HepG2 (cell line): ENCODE results near the gene VCL. TPM values are rescaled to one million over a fixed set of nuclear protein-coding genes. Genes with fewer than 3 reads are reported as not detected.

ENCODE experiments used
- BRCA1 ChIP-seq: sonication (generic); formaldehyde crosslinking; IDR thresholded peaks from 2 replicates; pipeline ENCODE4 v1.4.0; 2020; ENCODE audit warnings: missing genetic modification reagents
- CCAR2 ChIP-seq: fragments of 200-400 bp; formaldehyde crosslinking; optimal IDR thresholded peaks from 2 replicates; pipeline ENCODE3; 2018; ENCODE audit warnings: low read depth, mild to moderate bottlenecking, low read length, moderate library complexity
- GATAD2A ChIP-seq: IDR thresholded peaks from 2 replicates; pipeline ENCODE4 v1.6.1; 2016
- JUN ChIP-seq: sonication (generic); formaldehyde crosslinking; IDR thresholded peaks from 2 replicates; pipeline ENCODE4 v1.4.0; 2020; ENCODE audit warnings: mild to moderate bottlenecking, missing genetic modification reagents
- polyA plus RNA-seq, 8 experiments: library from polyadenylated mRNA; depleted of rRNA in 3 of 8; stranded (reverse) in 7 of 8; unstranded in 1 of 8; fragments of >200 nt; fragmentation: Illumina TruSeq in 4 of 8; extraction: Trizol in 4 of 8; gene quantifications; 2 replicates each; pipeline versions ENCODE4 v1.2.1 to v1.2.3, GENCODE V29; 2011 to 2016; ENCODE audit warnings: low read depth in 4 of 8, missing spikeins in 1 of 8, mixed read lengths in 1 of 8; ENCODE audit not compliant: insufficient read depth in 1 of 8
- total RNA-seq, 5 experiments: library from RNA; depleted of rRNA; stranded (reverse); fragments of >200 nt; fragmentation: Illumina TruSeq; extraction: Trizol; gene quantifications; 2 replicates each; pipeline ENCODE4 v1.2.3, GENCODE V29; 2016; ENCODE audit warnings: low read depth in 1 of 5
- TF ChIP-seq, protein P1 (sequence below): sonication (generic); formaldehyde crosslinking; IDR thresholded peaks from 2 replicates; pipeline ENCODE4 v1.4.0; 2020; ENCODE audit warnings: missing genetic modification reagents
- TF ChIP-seq, protein P2 (sequence below): sonication (generic); formaldehyde crosslinking; IDR thresholded peaks from 2 replicates; pipeline ENCODE4 v1.4.0; 2020; ENCODE audit warnings: missing genetic modification reagents, borderline replicate concordance
- TF ChIP-seq, protein P3 (sequence below): sonication (generic); formaldehyde crosslinking; IDR thresholded peaks from 2 replicates; pipeline ENCODE4 v1.4.0; 2020; ENCODE audit warnings: missing genetic modification reagents

VCL gene
- total and polyA plus RNA-seq, 2 of the 13 experiments (the other 11 are each of a cell fraction or from before 2014, with no cell fraction given): 17.3 to 26.9 TPM

DNA sequence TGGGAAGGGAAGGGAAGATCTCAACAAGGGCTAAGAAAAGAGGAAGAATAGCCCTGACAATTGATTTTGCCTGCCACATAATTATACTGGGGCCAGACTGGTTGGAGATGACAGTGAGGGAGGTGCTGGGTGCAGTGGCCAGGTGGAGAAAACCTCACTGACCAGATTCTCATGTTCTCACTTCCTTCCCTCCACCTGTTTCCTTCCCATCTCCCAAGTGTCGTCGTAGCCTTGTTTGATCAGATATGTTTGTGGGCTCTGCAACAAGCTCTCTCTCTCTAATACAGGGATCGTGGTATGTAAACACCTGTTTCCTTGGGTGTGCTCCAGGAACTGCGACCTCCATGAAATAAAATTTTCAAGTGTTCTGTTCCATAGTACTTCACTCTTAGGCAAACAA lies 60.2 kb downstream of the VCL start (continued):
- TF ChIP-seq, protein P1, sequence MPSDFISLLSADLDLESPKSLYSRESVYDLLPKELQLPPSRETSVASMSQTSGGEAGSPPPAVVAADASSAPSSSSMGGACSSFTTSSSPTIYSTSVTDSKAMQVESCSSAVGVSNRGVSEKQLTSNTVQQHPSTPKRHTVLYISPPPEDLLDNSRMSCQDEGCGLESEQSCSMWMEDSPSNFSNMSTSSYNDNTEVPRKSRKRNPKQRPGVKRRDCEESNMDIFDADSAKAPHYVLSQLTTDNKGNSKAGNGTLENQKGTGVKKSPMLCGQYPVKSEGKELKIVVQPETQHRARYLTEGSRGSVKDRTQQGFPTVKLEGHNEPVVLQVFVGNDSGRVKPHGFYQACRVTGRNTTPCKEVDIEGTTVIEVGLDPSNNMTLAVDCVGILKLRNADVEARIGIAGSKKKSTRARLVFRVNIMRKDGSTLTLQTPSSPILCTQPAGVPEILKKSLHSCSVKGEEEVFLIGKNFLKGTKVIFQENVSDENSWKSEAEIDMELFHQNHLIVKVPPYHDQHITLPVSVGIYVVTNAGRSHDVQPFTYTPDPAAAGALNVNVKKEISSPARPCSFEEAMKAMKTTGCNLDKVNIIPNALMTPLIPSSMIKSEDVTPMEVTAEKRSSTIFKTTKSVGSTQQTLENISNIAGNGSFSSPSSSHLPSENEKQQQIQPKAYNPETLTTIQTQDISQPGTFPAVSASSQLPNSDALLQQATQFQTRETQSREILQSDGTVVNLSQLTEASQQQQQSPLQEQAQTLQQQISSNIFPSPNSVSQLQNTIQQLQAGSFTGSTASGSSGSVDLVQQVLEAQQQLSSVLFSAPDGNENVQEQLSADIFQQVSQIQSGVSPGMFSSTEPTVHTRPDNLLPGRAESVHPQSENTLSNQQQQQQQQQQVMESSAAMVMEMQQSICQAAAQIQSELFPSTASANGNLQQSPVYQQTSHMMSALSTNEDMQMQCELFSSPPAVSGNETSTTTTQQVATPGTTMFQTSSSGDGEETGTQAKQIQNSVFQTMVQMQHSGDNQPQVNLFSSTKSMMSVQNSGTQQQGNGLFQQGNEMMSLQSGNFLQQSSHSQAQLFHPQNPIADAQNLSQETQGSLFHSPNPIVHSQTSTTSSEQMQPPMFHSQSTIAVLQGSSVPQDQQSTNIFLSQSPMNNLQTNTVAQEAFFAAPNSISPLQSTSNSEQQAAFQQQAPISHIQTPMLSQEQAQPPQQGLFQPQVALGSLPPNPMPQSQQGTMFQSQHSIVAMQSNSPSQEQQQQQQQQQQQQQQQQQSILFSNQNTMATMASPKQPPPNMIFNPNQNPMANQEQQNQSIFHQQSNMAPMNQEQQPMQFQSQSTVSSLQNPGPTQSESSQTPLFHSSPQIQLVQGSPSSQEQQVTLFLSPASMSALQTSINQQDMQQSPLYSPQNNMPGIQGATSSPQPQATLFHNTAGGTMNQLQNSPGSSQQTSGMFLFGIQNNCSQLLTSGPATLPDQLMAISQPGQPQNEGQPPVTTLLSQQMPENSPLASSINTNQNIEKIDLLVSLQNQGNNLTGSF: no peak
- TF ChIP-seq CCAR2: no peak
- TF ChIP-seq, protein P2, sequence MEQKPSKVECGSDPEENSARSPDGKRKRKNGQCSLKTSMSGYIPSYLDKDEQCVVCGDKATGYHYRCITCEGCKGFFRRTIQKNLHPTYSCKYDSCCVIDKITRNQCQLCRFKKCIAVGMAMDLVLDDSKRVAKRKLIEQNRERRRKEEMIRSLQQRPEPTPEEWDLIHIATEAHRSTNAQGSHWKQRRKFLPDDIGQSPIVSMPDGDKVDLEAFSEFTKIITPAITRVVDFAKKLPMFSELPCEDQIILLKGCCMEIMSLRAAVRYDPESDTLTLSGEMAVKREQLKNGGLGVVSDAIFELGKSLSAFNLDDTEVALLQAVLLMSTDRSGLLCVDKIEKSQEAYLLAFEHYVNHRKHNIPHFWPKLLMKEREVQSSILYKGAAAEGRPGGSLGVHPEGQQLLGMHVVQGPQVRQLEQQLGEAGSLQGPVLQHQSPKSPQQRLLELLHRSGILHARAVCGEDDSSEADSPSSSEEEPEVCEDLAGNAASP: no peak
- TF ChIP-seq JUN (CRISPR knock-in tag): no peak
- TF ChIP-seq BRCA1 (CRISPR knock-in tag): no peak
- TF ChIP-seq, protein P3, sequence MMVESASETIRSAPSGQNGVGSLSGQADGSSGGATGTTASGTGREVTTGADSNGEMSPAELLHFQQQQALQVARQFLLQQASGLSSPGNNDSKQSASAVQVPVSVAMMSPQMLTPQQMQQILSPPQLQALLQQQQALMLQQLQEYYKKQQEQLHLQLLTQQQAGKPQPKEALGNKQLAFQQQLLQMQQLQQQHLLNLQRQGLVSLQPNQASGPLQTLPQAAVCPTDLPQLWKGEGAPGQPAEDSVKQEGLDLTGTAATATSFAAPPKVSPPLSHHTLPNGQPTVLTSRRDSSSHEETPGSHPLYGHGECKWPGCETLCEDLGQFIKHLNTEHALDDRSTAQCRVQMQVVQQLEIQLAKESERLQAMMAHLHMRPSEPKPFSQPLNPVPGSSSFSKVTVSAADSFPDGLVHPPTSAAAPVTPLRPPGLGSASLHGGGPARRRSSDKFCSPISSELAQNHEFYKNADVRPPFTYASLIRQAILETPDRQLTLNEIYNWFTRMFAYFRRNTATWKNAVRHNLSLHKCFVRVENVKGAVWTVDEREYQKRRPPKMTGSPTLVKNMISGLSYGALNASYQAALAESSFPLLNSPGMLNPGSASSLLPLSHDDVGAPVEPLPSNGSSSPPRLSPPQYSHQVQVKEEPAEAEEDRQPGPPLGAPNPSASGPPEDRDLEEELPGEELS (CRISPR knock-in tag): no peak
- TF ChIP-seq GATAD2A (CRISPR knock-in tag): no peak
